PC-3 (cell line): ENCODE data around the gene MKLN1.

ENCODE experiments used
- CTCF ChIP-seq: fragments of 300-600 bp; sonication (generic); conservative IDR thresholded peaks from 2 replicates; pipeline ENCODE4 v1.5.1; 2017; ENCODE audit warnings: antibody characterized with exemption, low read depth, mild to moderate bottlenecking, low read length
- EZH2 ChIP-seq: fragments of 300-600 bp; sonication (generic); IDR thresholded peaks from one replicate; pipeline ENCODE4 v1.6.1; 2017; ENCODE audit warnings: antibody characterized with exemption, mild to moderate bottlenecking, low read length; ENCODE audit not compliant: unreplicated experiment
- EZH2phosphoT487 ChIP-seq: fragments of 300-600 bp; sonication (generic); IDR thresholded peaks from 2 replicates; pipeline ENCODE4 v1.6.1; 2018; ENCODE audit warnings: mild to moderate bottlenecking, antibody characterized with exemption, low read length, borderline replicate concordance

GRCh38 chr7:131499801-131500200 lies 172.1 kb downstream of the MKLN1 start:
- TF ChIP-seq CTCF: no peak
- TF ChIP-seq EZH2: no peak
- no peak for TF ChIP-seq EZH2phosphoT487
